GM12892 (cell line): Measurements from ENCODE around the gene HIF3A.

Experiments used
- POLR2A ChIP-seq: IDR thresholded peaks from 2 replicates; pipeline ENCODE4 v1.6.1; 2011; ENCODE audit warnings: low read depth, low read length, control low read depth
- POLR2AphosphoS5 ChIP-seq: IDR thresholded peaks from 2 replicates; pipeline ENCODE4 v1.6.1; 2011; ENCODE audit warnings: low read depth, low read length, control low read depth
- TAF1 ChIP-seq: IDR thresholded peaks from 2 replicates; pipeline ENCODE4 v1.6.1; 2011; ENCODE audit warnings: low read depth, mild to moderate bottlenecking, control low read depth, low read length, borderline replicate concordance

GRCh38 chr19:46287585-46287984 lies 9.3 kb upstream of the HIF3A start:
- TF ChIP-seq TAF1 (no peak), POLR2AphosphoS5 (no peak), POLR2A (no peak)
